K562 (cell line): ENCODE measurements around the gene PALLD. TPM values are rescaled to one million over a fixed set of nuclear protein-coding genes. Genes with fewer than 3 reads are reported as not detected.

ENCODE experiments used
- ATAC-seq: fragments of 200-7000 bp; cut with Tn5 transposase; 3 replicates; pipeline ENCODE4 v1.9.1; 2020; ENCODE audit warnings: moderate library complexity
- BruUV-seq: library from RNA; stranded (reverse); fragments of 400-500 nt; replicated peaks from 2 replicates; lab custom pipeline; 2021; lab: Mats Ljungman, UMichigan
- CTCF ChIA-PET: fragments of 300-600 bp; formaldehyde crosslinking; extraction: SDS; loops from one replicate; lab custom pipeline; 2021; ENCODE audit warnings: low intra/inter-chr PET ratio; lab: Yijun Ruan, JAX
- POLR2A ChIA-PET: fragments of 300-600, 350-650 bp; sonication (Branson Sonifier 250); formaldehyde crosslinking; extraction: SDS; loops from one replicate; lab custom pipeline; 2021; ENCODE audit warnings: antibody characterized with exemption, inconsistent platforms; lab: Yijun Ruan, JAX
- DNase-seq, 4 experiments: peaks; one replicate each; pipeline versions ENCODE4 v3.0.0 to v3.0.0-alpha.2; 2011 to 2018; ENCODE audit warnings: low spot score in 3 of 4, mixed read lengths in 3 of 4; ENCODE audit errors: extremely low read depth in 1 of 4
- FAIRE-seq: peaks from 2 replicates; lab custom pipeline; 2011; peaks lifted over from hg19 to GRCh38; lab: Jason Lieb, UNC
- H2AFZ ChIP-seq: 2 replicates; pipeline ENCODE4 v1.6.0; 2011; ENCODE audit warnings: low read depth, low read length, control low read depth, inconsistent platforms
- H3K27ac ChIP-seq: fragments of 200-600 bp; 3 replicates; pipeline ENCODE4 v1.8.0; 2011; ENCODE audit warnings: low read depth, mild to moderate bottlenecking, control low read depth, inconsistent platforms, low read length, moderate library complexity, mixed read lengths; ENCODE audit errors: extremely low read depth
- H3K27me3 ChIP-seq, 2 experiments: fragments of 300-600 bp in 1 of 2; 2 replicates in 1 of 2; 3 replicates in 1 of 2; pipeline versions ENCODE4 v1.6.0 to v1.8.0; 2011; ENCODE audit warnings: inconsistent platforms in 2 of 2, low read length in 2 of 2, mild to moderate bottlenecking in 1 of 2, mixed read lengths in 1 of 2, moderate library complexity in 1 of 2; ENCODE audit not compliant: control insufficient read depth in 2 of 2, insufficient read depth in 2 of 2
- H3K36me3 ChIP-seq: fragments of 300-600 bp; 3 replicates; pipeline ENCODE4 v1.8.0; 2011; ENCODE audit warnings: mild to moderate bottlenecking, low read length, inconsistent platforms; ENCODE audit not compliant: control insufficient read depth, insufficient read depth
- H3K4me1 ChIP-seq, 2 experiments: fragments of 200-600 bp in 1 of 2; replicated peaks in 1 of 2; 2 replicates in 1 of 2; 3 replicates in 1 of 2; pipeline versions ENCODE4 v1.5.1 to v1.8.0; 2011; ENCODE audit warnings: inconsistent platforms in 2 of 2, low read length in 2 of 2, mild to moderate bottlenecking in 1 of 2, mixed read lengths in 1 of 2, moderate library complexity in 1 of 2; ENCODE audit not compliant: control insufficient read depth in 2 of 2, insufficient read depth in 2 of 2
- H3K4me2 ChIP-seq: 2 replicates; pipeline ENCODE4 v1.6.1; 2011; ENCODE audit warnings: low read length, control low read depth, inconsistent platforms, mixed read lengths; ENCODE audit not compliant: insufficient read depth
- H3K4me3 ChIP-seq: fragments of 200-600 bp; sonication (generic), shearing (Covaris generic); 2 replicates; pipeline ENCODE4 v1.5.1; 2016; ENCODE audit warnings: control low read depth, inconsistent platforms
- H3K79me2 ChIP-seq: fragments of 200-600 bp; 3 replicates; pipeline ENCODE4 v1.8.0; 2011; ENCODE audit warnings: low read length, inconsistent platforms; ENCODE audit not compliant: control insufficient read depth, insufficient read depth
- H3K9ac ChIP-seq, 2 experiments: 2 replicates each; pipeline versions ENCODE4 v1.6.0 to v1.6.1; 2011; ENCODE audit warnings: low read depth in 2 of 2, low read length in 2 of 2, control low read depth in 1 of 2, inconsistent platforms in 1 of 2, mild to moderate bottlenecking in 1 of 2, mixed read lengths in 1 of 2; ENCODE audit not compliant: insufficient read depth in 1 of 2
- H3K9me1 ChIP-seq: one replicate; pipeline ENCODE4 v1.6.0; 2011; ENCODE audit warnings: inconsistent platforms, mild to moderate bottlenecking, low read length, moderate library complexity; ENCODE audit not compliant: control insufficient read depth, insufficient read depth
- H3K9me3 ChIP-seq: replicated peaks from 2 replicates; pipeline ENCODE4 v1.5.1; 2011; ENCODE audit warnings: low read depth, low read length, inconsistent platforms; ENCODE audit not compliant: control insufficient read depth, insufficient read depth
- H4K20me1 ChIP-seq: replicated peaks from 2 replicates; pipeline ENCODE4 v1.6.1; 2011; ENCODE audit warnings: low read length, inconsistent platforms, mixed read lengths; ENCODE audit not compliant: control insufficient read depth, insufficient read depth
- ATF3 ChIP-seq, 2 experiments: fragments of 450-650 bp in 1 of 2; sonication (generic) in 1 of 2; formaldehyde crosslinking in 1 of 2; IDR thresholded peaks in 1 of 2; conservative IDR thresholded peaks in 1 of 2; 2 replicates each; pipeline versions ENCODE4 v1.6.1 to v1.8.1; 2016 to 2023; ENCODE audit warnings: mild to moderate bottlenecking in 2 of 2, moderate library complexity in 2 of 2, inconsistent platforms in 1 of 2, missing genetic modification reagents in 1 of 2
- CEBPB ChIP-seq: fragments of 450-650 bp; IDR thresholded peaks from 2 replicates; pipeline ENCODE4 v1.6.1; 2016; ENCODE audit warnings: missing genetic modification characterization, missing compliant biosample characterization
- CHCHD3 ChIP-seq: fragments of 250-450 bp; sonication (Bioruptor Pico); IDR thresholded peaks from 2 replicates; pipeline ENCODE4 v2.1.2; 2022; ENCODE audit warnings: mild to moderate bottlenecking
- CTCFL ChIP-seq: IDR thresholded peaks from 2 replicates; pipeline ENCODE4 v1.6.1; 2011; ENCODE audit warnings: borderline replicate concordance, low read depth, mild to moderate bottlenecking, moderate library complexity, low read length; ENCODE audit not compliant: insufficient read depth, poor library complexity, severe bottlenecking
- DACH1 ChIP-seq: fragments of 450-650 bp; IDR thresholded peaks from 2 replicates; pipeline ENCODE4 v1.6.1; 2018; ENCODE audit not compliant: partially characterized antibody
- GABPB2 ChIP-seq: fragments of 250-450 bp; sonication (Bioruptor Pico); conservative IDR thresholded peaks from 2 replicates; pipeline ENCODE4 v1.5.1; 2021; ENCODE audit warnings: mild to moderate bottlenecking
- SMARCE1 ChIP-seq: fragments of 450-650 bp; IDR thresholded peaks from 2 replicates; pipeline ENCODE4 v1.7.1; 2016; ENCODE audit warnings: mild to moderate bottlenecking
- SRSF7 ChIP-seq: fragments of 200-400 bp; formaldehyde crosslinking; optimal IDR thresholded peaks from 2 replicates; pipeline ENCODE3; 2017; ENCODE audit warnings: mild to moderate bottlenecking, low read depth, low read length
- WGBS: fragments of 100-300 bp; shearing (Covaris generic); methylation state at CpG from one replicate; pipeline ENCODE4 v1.1.6; 2016; ENCODE audit warnings: low coverage, mixed read lengths; ENCODE audit not compliant: insufficient coverage; ENCODE audit errors: missing lambda C conversion rate; 5-methylcytosine and 5-hydroxymethylcytosine counted together
- in situ Hi-C: fragments of 300-500 bp; cut with MboI; formaldehyde crosslinking; loops from 4 replicates; pipeline ENCODE4 v1.15.0; 2018; ENCODE audit warnings: inconsistent platforms, mixed read lengths
- intact Hi-C: fragments of 100-400 bp; cut with micrococcal nuclease; formaldehyde crosslinking; loops from 2 replicates; pipeline ENCODE4 v1.14.2; 2022
- polyA plus RNA-seq, 8 experiments: library from polyadenylated mRNA; depleted of rRNA in 4 of 8; stranded (reverse) in 5 of 8; unstranded in 3 of 8; fragments of >200 nt; fragmentation: Nextera tagmentation in 2 of 8; fragmentation: Illumina TruSeq in 1 of 8; extraction: Ambion mirVana in 2 of 8; extraction: Trizol in 1 of 8; gene quantifications; 2 replicates each; pipeline versions ENCODE4 v1.2.1 to v1.2.3, GENCODE V29; 2011 to 2014; ENCODE audit warnings: inconsistent platforms in 1 of 8, missing spikeins in 1 of 8
- total RNA-seq, 7 experiments: library from RNA; depleted of rRNA in 6 of 7; stranded (reverse); fragments of >200 nt in 6 of 7; fragmentation: Illumina TruSeq in 2 of 7; extraction: Trizol in 2 of 7; gene quantifications; 2 replicates each; pipeline versions ENCODE4 v1.2.1 to v1.2.3, GENCODE V29; 2011 to 2021; ENCODE audit warnings: low replicate concordance in 1 of 7

The PALLD gene
- total and polyA plus RNA-seq, 9 of the 15 experiments (the other 6 are each of a cell fraction or from before 2014, with no cell fraction given), result 0.01 to 0.35 (median 0.06) TPM; not detected in 3

GRCh38 chr4:168601899-168602298 is 105.0 kb downstream of the PALLD start (continued):
- TF ChIP-seq GABPB2 (CRISPR knock-in tag) (no peak), DACH1 (no peak), CTCFL (no peak), CHCHD3 (CRISPR knock-in tag) (no peak), SMARCE1 (no peak)
- TF ChIP-seq, all 486 proteins: peak for 0

GRCh38 chr4:168604496-168605373 is 107.9 kb downstream of the PALLD start:
- CTCF ChIA-PET, result no interaction called here
- POLR2A ChIA-PET, result no interaction called here
- Histone ChIP-seq H3K27me3 (no peaks in the 10 kb centered on the region), H3K79me2 (no peaks in the 10 kb centered on the region)
- TF ChIP-seq ATF3 (IDR thresholded peaks at IDR 0.05), result peak; percentile 13; the same call in 1 of the 2 replicates
- no peak for TF ChIP-seq ATF3 (CRISPR knock-in tag; conservative IDR thresholded peaks at IDR 0.05)
- no peak for TF ChIP-seq SRSF7
- TF ChIP-seq CEBPB, result no peak
- TF ChIP-seq, all 486 proteins: peak for 1
- in situ Hi-C loops (no loop called here), intact Hi-C loops (no loop called here)
- BruUV-seq, result no TSS peak
- Histone ChIP-seq H3K36me3 (no peaks in the 10 kb centered on the region), H3K9ac (no peak overlapping the region), H4K20me1 (no peaks in the 10 kb centered on the region), H3K4me1 (no peaks in the 10 kb centered on the region), H3K9me3 (no peaks in the 10 kb centered on the region), H3K4me2 (no peak overlapping the region), H3K4me3 (no peak overlapping the region), H2AFZ (no peak overlapping the region), H3K27ac (no peak overlapping the region), H3K9me1 (no peaks in the 10 kb centered on the region)
- DNase-seq, result no peak
- WGBS, result 0% methylated on average over 7 of the region's 7 CpGs
- no peak for ATAC-seq
- no peak for FAIRE-seq
